Epithelial cell of proximal tubule (primary cell): Measurements from ENCODE around the gene MGAT5. TPM values are rescaled to one million over a fixed set of nuclear protein-coding genes. Genes with fewer than 3 reads are reported as not detected.
A peak's percentile ranks its signal among the peaks of the same experiment; 100 is the strongest.

ENCODE experiments used
- DNase-seq: peaks from one replicate; pipeline ENCODE4 v3.0.0-alpha.2; 2011; ENCODE audit warnings: low read depth
- H3K4me3 ChIP-seq: 2 replicates; pipeline ENCODE4 v1.5.1; 2011; ENCODE audit warnings: low read depth, mild to moderate bottlenecking, low read length
- total RNA-seq: library from RNA; depleted of rRNA; stranded (reverse); fragments of >200 nt; gene quantifications from 2 replicates; pipeline ENCODE4 v1.2.3, GENCODE V29; 2015
- TF ChIP-seq, protein P1 (sequence below): conservative IDR thresholded peaks from 2 replicates; pipeline ENCODE4 v1.5.1; 2012; ENCODE audit warnings: low read depth, mild to moderate bottlenecking, low read length

Gene MGAT5
- total RNA-seq, 1 donor from 2014 or later: 34.0 TPM

DNA sequence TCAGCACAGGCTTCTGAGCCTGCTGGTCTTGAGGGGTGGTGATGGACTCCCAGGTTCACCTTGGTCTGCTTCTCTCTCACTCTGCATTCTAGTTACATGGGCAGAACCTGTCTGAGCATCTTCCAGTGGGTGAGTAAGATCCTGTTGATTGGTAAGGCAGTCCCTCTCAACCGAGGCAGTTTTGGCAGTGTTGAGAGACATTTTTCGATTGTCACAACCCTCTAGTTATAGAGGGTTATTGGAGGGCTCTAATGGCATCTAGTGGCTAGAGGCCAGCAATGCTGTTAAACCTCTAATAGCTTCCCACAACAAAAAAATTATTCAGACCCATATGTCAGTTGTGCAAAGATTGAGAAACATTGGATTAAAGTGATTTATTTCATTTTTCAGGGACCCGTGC is 9.3 kb upstream of the MGAT5 start:
- DNase-seq: no peak
- TF ChIP-seq, protein P1, sequence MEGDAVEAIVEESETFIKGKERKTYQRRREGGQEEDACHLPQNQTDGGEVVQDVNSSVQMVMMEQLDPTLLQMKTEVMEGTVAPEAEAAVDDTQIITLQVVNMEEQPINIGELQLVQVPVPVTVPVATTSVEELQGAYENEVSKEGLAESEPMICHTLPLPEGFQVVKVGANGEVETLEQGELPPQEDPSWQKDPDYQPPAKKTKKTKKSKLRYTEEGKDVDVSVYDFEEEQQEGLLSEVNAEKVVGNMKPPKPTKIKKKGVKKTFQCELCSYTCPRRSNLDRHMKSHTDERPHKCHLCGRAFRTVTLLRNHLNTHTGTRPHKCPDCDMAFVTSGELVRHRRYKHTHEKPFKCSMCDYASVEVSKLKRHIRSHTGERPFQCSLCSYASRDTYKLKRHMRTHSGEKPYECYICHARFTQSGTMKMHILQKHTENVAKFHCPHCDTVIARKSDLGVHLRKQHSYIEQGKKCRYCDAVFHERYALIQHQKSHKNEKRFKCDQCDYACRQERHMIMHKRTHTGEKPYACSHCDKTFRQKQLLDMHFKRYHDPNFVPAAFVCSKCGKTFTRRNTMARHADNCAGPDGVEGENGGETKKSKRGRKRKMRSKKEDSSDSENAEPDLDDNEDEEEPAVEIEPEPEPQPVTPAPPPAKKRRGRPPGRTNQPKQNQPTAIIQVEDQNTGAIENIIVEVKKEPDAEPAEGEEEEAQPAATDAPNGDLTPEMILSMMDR: no peak
- H3K4me3 ChIP-seq: no peak overlapping the region

- no peak for DNase-seq
- H3K4me3 ChIP-seq: no peak overlapping the region
- TF ChIP-seq, protein P1: peak; percentile 90
Observed at GRCh38 chr2:134245340-134245984, 8.4 kb upstream of the MGAT5 start.

DNA sequence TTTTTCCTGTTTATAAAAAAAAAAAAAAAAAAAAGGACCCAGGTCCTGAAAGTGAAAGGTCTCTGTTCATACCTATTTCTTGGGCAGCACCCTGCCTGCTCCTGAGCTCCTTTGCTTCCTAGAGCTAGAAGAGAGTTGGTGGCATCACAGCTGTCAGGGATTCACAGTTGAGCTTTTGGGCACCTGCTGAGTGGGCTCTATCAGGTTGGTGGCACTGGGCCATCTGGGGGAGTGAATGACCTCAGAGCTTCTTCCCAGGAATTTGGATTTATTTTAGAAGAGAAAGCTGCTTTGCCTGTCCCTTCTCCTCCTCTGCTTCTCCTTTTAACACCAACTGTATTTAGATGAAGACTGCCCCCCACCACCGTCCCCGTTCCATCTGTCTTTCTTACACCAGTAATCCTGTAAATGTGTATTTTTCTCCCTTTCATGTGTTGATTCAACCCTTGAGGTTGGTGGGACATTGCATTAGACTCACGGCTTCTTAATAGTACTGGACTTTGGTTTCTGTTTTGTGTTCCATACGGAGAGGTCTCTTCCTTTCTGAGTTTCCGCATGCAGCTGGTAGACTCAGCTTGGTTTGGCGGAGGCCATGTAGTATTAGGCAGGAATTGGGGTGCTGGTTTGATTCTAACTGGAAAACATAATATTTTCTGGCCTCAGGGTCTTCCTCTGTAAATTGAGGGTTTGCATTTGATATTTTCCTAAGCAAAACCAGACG is 7.6 kb upstream of the MGAT5 start:
- no peak for DNase-seq
- no peak overlapping the region for H3K4me3 ChIP-seq
- TF ChIP-seq, protein P1: no peak

- TF ChIP-seq, protein P1: no peak
- DNase-seq: no peak
- H3K4me3 ChIP-seq: no peak overlapping the region
Observed at GRCh38 chr2:134247679-134248078, 6.2 kb upstream of the MGAT5 start.

DNA sequence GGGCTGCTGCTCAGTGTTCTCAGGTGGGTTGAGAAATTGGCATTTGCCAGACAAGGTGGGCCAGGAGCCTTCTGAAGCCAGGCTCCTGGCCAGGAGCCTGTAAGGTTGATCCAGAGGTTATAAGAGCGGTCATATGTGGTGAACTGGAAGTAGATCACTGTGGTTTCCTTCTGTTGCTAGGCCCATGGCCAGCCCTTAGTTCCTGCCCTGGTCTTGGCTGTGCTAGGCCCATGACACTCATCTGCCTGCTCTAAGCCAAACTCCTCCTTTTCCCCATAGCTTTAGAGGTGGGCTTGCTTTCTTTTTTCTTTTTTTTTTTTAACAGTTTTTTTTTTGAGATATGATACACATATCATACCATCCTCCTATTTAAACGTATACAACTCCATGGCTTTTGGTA is 5.0 kb upstream of the MGAT5 start:
- no peak for DNase-seq
- TF ChIP-seq, protein P1: no peak
- H3K4me3 ChIP-seq: no peak overlapping the region

DNA sequence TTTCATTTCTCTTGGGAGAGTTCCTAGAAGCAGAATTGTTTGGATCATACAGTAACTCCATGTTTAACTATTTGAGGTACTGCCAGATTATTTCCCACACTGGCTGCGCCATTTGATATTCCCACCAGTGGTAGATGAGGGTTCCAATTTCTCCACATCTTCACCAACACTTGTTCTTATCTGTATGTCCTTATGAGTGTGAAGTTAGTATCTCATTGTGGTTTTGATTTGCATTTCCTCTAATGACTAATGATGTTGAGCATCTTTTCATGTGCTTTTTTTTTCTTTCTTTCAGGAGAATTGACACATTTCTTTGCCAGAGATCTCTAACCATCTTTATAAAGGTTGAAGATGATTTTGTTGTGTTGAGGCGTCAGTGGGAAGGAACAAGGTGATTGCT is 4.1 kb upstream of the MGAT5 start:
- DNase-seq: no peak
- TF ChIP-seq, protein P1: no peak
- H3K4me3 ChIP-seq: no peak overlapping the region

GRCh38 chr2:134250840-134251461 is 2.9 kb upstream of the MGAT5 start:
- no peak for DNase-seq
- no peak overlapping the region for H3K4me3 ChIP-seq
- TF ChIP-seq, protein P1: no peak
